Fibroblast of lung (primary cell): ENCODE measurements around the gene DDX47. TPM values are rescaled to one million over a fixed set of nuclear protein-coding genes. Genes with fewer than 3 reads are reported as not detected.
"Not testable (repeated sequence)": the region's sequence is repeated elsewhere in the genome, so short reads cannot be mapped to it uniquely, and the experiment has no call there.

Experiments
- DNase-seq, 2 donors: peaks; one replicate each; pipeline versions ENCODE4 v3.0.0 to v3.0.0-alpha.2; 2010; ENCODE audit warnings: low read depth in 2 of 2
- H2AFZ ChIP-seq: 2 replicates; pipeline ENCODE4 v1.5.1; 2012; ENCODE audit warnings: low read length, control low read depth, inconsistent platforms
- H3K27ac ChIP-seq: 2 replicates; pipeline ENCODE4 v1.5.1; 2011; ENCODE audit warnings: low read length, control low read depth; ENCODE audit not compliant: insufficient read depth
- H3K27me3 ChIP-seq: 2 replicates; pipeline ENCODE4 v1.5.1; 2011; ENCODE audit warnings: mild to moderate bottlenecking, low read length; ENCODE audit not compliant: control insufficient read depth, insufficient read depth
- H3K36me3 ChIP-seq: 2 replicates; pipeline ENCODE4 v1.5.1; 2011; ENCODE audit warnings: low read length; ENCODE audit not compliant: control insufficient read depth, insufficient read depth
- H3K4me1 ChIP-seq: 2 replicates; pipeline ENCODE4 v1.5.1; 2011; ENCODE audit warnings: low read length; ENCODE audit not compliant: control insufficient read depth, insufficient read depth; ENCODE audit errors: extremely low read depth
- H3K4me2 ChIP-seq: 2 replicates; pipeline ENCODE4 v1.5.1; 2011; ENCODE audit warnings: low read length, control low read depth; ENCODE audit not compliant: insufficient read depth; ENCODE audit errors: extremely low read depth
- H3K4me3 ChIP-seq, 4 experiments: fragments of 200-600 bp in 1 of 4; sonication (generic) in 1 of 4; replicated peaks in 1 of 4; 2 replicates each; pipeline ENCODE4 v1.5.1; 2011 to 2016; ENCODE audit warnings: low read length in 4 of 4, low read depth in 3 of 4, mild to moderate bottlenecking in 3 of 4, control low read depth in 2 of 4, inconsistent platforms in 1 of 4, mixed read lengths in 1 of 4; ENCODE audit not compliant: insufficient read depth in 1 of 4; ENCODE audit errors: control extremely low read depth in 1 of 4
- H3K79me2 ChIP-seq: 2 replicates; pipeline ENCODE4 v1.5.1; 2012; ENCODE audit warnings: mild to moderate bottlenecking, low read length, inconsistent platforms; ENCODE audit not compliant: control insufficient read depth, insufficient read depth
- H3K9ac ChIP-seq: 2 replicates; pipeline ENCODE4 v1.5.1; 2011; ENCODE audit warnings: mild to moderate bottlenecking, low read length, control low read depth; ENCODE audit not compliant: insufficient read depth
- H3K9me3 ChIP-seq: 2 replicates; pipeline ENCODE4 v1.5.1; 2012; ENCODE audit warnings: low read depth, low read length; ENCODE audit not compliant: control insufficient read depth, insufficient read depth
- H4K20me1 ChIP-seq: 2 replicates; pipeline ENCODE4 v1.5.1; 2011; ENCODE audit warnings: low read length; ENCODE audit not compliant: control insufficient read depth, insufficient read depth; ENCODE audit errors: extremely low read depth
- EZH2 ChIP-seq: IDR thresholded peaks from 2 replicates; pipeline ENCODE4 v1.5.1; 2012; ENCODE audit warnings: low read length, control low read depth, mild to moderate bottlenecking; ENCODE audit errors: missing control alignments
- polyA plus RNA-seq, 2 donors: library from polyadenylated mRNA; depleted of rRNA in 1 of 2; stranded (reverse) in 1 of 2; unstranded in 1 of 2; fragments of >200 nt; gene quantifications; 2 replicates each; pipeline ENCODE4 v1.2.1, GENCODE V29; 2011 to 2012; ENCODE audit warnings: missing spikeins in 1 of 2
- total RNA-seq: library from RNA; depleted of rRNA; stranded (reverse); fragments of >200 nt; gene quantifications from 2 replicates; pipeline ENCODE4 v1.2.1, GENCODE V29; 2014
- TF ChIP-seq, protein P1 (sequence below), 2 donors: IDR thresholded peaks in 1 of 2; conservative IDR thresholded peaks in 1 of 2; 1 replicate in 1 of 2; 2 replicates in 1 of 2; pipeline ENCODE4 v1.5.1; 2011 to 2012; ENCODE audit warnings: low read length in 2 of 2, control low read depth in 1 of 2, inconsistent platforms in 1 of 2, low read depth in 1 of 2, mild to moderate bottlenecking in 1 of 2

The DDX47 gene
- total and polyA plus RNA-seq, 2 donors (not counting 1 experiment from before 2014, with no cell fraction given): 41.9 to 83.2 TPM

DNA sequence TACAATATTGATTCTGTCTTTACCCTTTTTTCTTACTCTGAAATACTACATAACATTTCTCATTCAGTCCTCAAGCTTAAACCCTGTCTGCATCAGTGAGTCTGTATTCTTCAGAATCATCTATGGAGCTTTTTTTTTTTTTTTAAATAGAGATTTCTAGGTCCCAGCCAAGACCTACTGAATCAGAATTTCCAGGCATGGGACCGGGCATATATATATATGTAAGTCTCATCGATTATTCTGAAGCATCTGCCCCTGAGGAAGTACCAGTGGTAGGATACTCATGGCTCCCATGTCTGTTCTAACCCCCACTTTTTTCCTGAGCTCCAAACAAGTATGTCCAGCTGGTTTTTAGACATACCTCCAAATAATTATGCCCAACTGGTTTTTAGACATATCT, 6.1 kb downstream of the DDX47 start:
- Histone ChIP-seq H3K36me3 (peaks cover 6% of the 10 kb centered on the region), H3K9ac (no peak overlapping the region), H2AFZ (no peak overlapping the region), H4K20me1 (no peaks in the 10 kb centered on the region), H3K4me2 (peak overlapping the region; percentile 46), H3K27ac (peak overlapping the region; percentile 80), H3K79me2 (peaks cover 49% of the 10 kb centered on the region), H3K9me3 (no peaks in the 10 kb centered on the region), H3K4me1 (peaks cover 21% of the 10 kb centered on the region), H3K4me3 (no peak overlapping the region), H3K27me3 (no peaks in the 10 kb centered on the region)
- DNase-seq: peak in 1 of 2 donors; percentile 8
- TF ChIP-seq, protein P1, sequence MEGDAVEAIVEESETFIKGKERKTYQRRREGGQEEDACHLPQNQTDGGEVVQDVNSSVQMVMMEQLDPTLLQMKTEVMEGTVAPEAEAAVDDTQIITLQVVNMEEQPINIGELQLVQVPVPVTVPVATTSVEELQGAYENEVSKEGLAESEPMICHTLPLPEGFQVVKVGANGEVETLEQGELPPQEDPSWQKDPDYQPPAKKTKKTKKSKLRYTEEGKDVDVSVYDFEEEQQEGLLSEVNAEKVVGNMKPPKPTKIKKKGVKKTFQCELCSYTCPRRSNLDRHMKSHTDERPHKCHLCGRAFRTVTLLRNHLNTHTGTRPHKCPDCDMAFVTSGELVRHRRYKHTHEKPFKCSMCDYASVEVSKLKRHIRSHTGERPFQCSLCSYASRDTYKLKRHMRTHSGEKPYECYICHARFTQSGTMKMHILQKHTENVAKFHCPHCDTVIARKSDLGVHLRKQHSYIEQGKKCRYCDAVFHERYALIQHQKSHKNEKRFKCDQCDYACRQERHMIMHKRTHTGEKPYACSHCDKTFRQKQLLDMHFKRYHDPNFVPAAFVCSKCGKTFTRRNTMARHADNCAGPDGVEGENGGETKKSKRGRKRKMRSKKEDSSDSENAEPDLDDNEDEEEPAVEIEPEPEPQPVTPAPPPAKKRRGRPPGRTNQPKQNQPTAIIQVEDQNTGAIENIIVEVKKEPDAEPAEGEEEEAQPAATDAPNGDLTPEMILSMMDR (conservative IDR thresholded peaks at IDR 0.05 in 1 of 2, IDR thresholded peaks at IDR 0.05 in 1 of 2; ENCODE audit: low read depth in 1 of 2, low read length in 2 of 2): no peak
- no peak for TF ChIP-seq EZH2

DNA sequence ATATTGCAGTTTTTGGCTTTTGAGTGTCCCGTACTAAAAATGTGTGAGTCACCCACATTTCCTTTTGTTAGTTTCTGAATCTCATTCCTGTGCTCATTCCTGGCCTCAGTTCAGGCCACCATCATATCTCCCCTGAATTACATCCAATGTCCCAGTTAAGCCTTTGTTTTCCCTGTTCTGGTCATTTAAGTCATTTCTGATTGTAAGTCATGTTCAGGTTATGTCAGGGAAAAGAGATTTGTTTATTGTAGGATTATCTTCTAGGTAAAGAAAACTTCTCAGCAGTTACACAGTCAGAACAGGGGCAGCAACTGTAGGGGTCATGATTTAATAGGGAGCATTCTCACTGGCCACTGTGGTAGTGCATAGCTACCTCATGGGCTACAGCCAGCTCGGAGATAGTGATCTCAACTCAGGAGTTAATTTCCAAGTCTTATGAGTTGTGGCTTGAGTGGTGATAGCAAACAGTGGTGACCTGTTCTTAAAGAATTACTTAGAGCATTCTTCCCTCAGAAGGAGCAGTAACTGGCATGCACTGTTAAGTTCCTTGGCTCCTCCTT, 6.7 kb downstream of the DDX47 start:
- TF ChIP-seq EZH2: no peak
- TF ChIP-seq, protein P1 (conservative IDR thresholded peaks at IDR 0.05 in 1 of 2, IDR thresholded peaks at IDR 0.05 in 1 of 2; ENCODE audit: low read depth in 1 of 2, low read length in 2 of 2): no peak
- Histone ChIP-seq H3K27me3 (no peaks in the 10 kb centered on the region), H4K20me1 (no peaks in the 10 kb centered on the region), H3K4me1 (peaks cover 21% of the 10 kb centered on the region), H3K79me2 (peaks cover 44% of the 10 kb centered on the region), H3K9ac (no peak overlapping the region), H3K4me3 (no peak overlapping the region), H3K9me3 (no peaks in the 10 kb centered on the region), H3K4me2 (peak overlapping the region; percentile 46), H3K27ac (peak overlapping the region; percentile 80), H2AFZ (no peak overlapping the region), H3K36me3 (peaks cover 6% of the 10 kb centered on the region)
- DNase-seq: peak; percentile 67 to 99

DNA sequence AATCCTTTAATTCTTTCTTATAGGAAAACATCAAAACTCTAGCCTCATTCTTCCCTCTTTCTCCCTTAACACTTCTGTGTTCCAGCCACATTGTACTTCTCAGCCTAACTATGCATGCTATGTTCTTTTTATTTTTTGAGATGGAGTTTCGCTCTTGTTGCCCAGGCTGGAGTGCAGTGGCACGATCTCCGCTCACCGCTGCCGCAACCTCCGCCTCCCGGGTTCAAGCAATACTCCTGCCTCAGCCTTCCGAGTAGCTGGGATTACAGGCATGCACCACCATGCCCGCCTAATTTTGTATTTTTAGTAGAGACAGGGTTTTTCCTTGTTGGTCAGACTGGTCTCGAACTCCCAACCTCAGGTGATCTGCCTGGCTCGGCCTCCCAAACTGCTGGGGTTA, 7.2 kb downstream of the DDX47 start:
- Histone ChIP-seq H3K27ac (peak overlapping the region; percentile 80), H3K79me2 (peaks cover 38% of the 10 kb centered on the region), H3K4me1 (peaks cover 21% of the 10 kb centered on the region), H3K4me2 (peak overlapping the region; percentile 40)
- H4K20me1 ChIP-seq, H3K9ac ChIP-seq, H2AFZ ChIP-seq, H3K36me3 ChIP-seq, H3K9me3 ChIP-seq, H3K4me3 ChIP-seq, H3K27me3 ChIP-seq, DNase-seq: not testable (repeated sequence)
